Neural progenitor cell (in vitro differentiated cells): ENCODE results near the gene TNFRSF21. TPM values are rescaled to one million over a fixed set of nuclear protein-coding genes. Genes with fewer than 3 reads are reported as not detected.
A peak's percentile ranks its signal among the peaks of the same experiment; 100 is the strongest.

Source experiments
- DNase-seq: peaks from one replicate; pipeline ENCODE4 v3.0.0-alpha.2; 2016; ENCODE audit warnings: low spot score
- H2AFZ ChIP-seq: fragments of 200-600 bp; sonication (generic); replicated peaks from 2 replicates; pipeline ENCODE4 v1.6.1; 2016; ENCODE audit warnings: antibody characterized with exemption
- H3F3A ChIP-seq: fragments of 200-600 bp; sonication (generic); 2 replicates; pipeline ENCODE4 v1.6.1; 2016; ENCODE audit warnings: antibody characterized with exemption, low read depth
- H3K27ac ChIP-seq: fragments of 200-600 bp; sonication (generic); 2 replicates; pipeline ENCODE4 v1.5.1; 2016; ENCODE audit warnings: mild to moderate bottlenecking
- H3K27me3 ChIP-seq: fragments of 200-600 bp; sonication (generic); 2 replicates; pipeline ENCODE4 v1.6.1; 2016; ENCODE audit warnings: mild to moderate bottlenecking, moderate library complexity
- H3K36me3 ChIP-seq: fragments of 200-600 bp; sonication (generic); 2 replicates; pipeline ENCODE4 v1.5.1; 2016
- H3K4me1 ChIP-seq: fragments of 200-600 bp; sonication (generic); 2 replicates; pipeline ENCODE4 v1.6.1; 2016; ENCODE audit warnings: mixed run types
- H3K4me2 ChIP-seq: fragments of 200-600 bp; sonication (generic); 2 replicates; pipeline ENCODE4 v1.6.1; 2016
- H3K4me3 ChIP-seq: fragments of 200-600 bp; sonication (generic); 2 replicates; pipeline ENCODE4 v1.5.1; 2016
- H3K79me2 ChIP-seq: fragments of 200-600 bp; sonication (generic); 2 replicates; pipeline ENCODE4 v1.6.1; 2016; ENCODE audit warnings: low read depth
- H3K9ac ChIP-seq: fragments of 200-600 bp; sonication (generic); 2 replicates; pipeline ENCODE4 v1.6.1; 2016
- H3K9me3 ChIP-seq: fragments of 200-600 bp; sonication (generic); 2 replicates; pipeline ENCODE4 v1.5.1; 2016; ENCODE audit warnings: low read depth
- H4K20me1 ChIP-seq: fragments of 200-600 bp; sonication (generic); 2 replicates; pipeline ENCODE4 v1.6.1; 2016; ENCODE audit warnings: low read depth
- H3K27ac Mint-ChIP-seq: 3 replicates; pipeline ENCODE4 v1.8.0; 2021; ENCODE audit warnings: mixed read lengths
- H3K27me3 Mint-ChIP-seq: 2 replicates; pipeline ENCODE4 v1.8.0; 2022; ENCODE audit warnings: low read depth, mild to moderate bottlenecking, inconsistent platforms, moderate library complexity, mixed read lengths; ENCODE audit not compliant: insufficient read depth
- H3K36me3 Mint-ChIP-seq: 3 replicates; pipeline ENCODE4 v1.8.0; 2021; ENCODE audit warnings: mixed read lengths
- H3K4me1 Mint-ChIP-seq: 3 replicates; pipeline ENCODE4 v1.8.0; 2021; ENCODE audit warnings: mixed read lengths
- H3K4me3 Mint-ChIP-seq: 3 replicates; pipeline ENCODE4 v1.8.0; 2021; ENCODE audit warnings: mild to moderate bottlenecking, moderate library complexity, mixed read lengths
- H3K9me3 Mint-ChIP-seq: 3 replicates; pipeline ENCODE4 v1.8.0; 2020; ENCODE audit warnings: mixed read lengths
- CTCF ChIP-seq: fragments of 200-600 bp; sonication (generic); IDR thresholded peaks from 2 replicates; pipeline ENCODE4 v1.5.1; 2017; ENCODE audit warnings: antibody characterized with exemption, mild to moderate bottlenecking
- EZH2 ChIP-seq: fragments of 200-600 bp; sonication (generic); IDR thresholded peaks from 2 replicates; pipeline ENCODE4 v1.6.1; 2017; ENCODE audit warnings: antibody characterized with exemption, mild to moderate bottlenecking, moderate library complexity
- EZH2phosphoT487 ChIP-seq: fragments of 200-600 bp; sonication (generic); IDR thresholded peaks from 2 replicates; pipeline ENCODE4 v1.6.1; 2017; ENCODE audit warnings: antibody characterized with exemption
- total RNA-seq: library from RNA; depleted of rRNA; stranded (reverse); fragments of >200 nt; gene quantifications from 2 replicates; pipeline ENCODE4 v1.2.3, GENCODE V29; 2015; ENCODE audit warnings: low replicate concordance

Gene TNFRSF21
- total RNA-seq, 1 donor from 2014 or later, result 16.9 TPM

DNA sequence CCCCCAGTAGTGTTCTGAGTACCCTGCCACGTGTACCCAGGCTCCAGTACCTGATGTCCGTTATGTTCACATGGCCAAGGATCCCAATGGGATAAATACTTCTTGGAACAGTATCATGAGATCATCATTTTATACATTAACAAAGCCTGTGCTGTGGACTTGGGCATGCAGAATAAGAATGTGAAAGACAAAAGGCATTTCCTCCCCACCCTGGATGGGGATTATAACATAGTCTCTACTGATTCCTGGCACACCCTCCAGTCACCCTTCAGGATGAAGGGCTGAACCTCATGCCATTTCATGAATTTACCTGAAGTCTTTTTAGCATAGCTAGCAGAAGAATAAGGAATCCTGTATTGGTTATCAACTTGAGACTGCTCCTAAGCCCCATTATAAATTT, 2.8 kb downstream of the TNFRSF21 start:
- Histone ChIP-seq H3K4me3 (no peak overlapping the region), H3K27ac (no peak overlapping the region), H3F3A (no peaks in the 10 kb centered on the region), H4K20me1 (peaks cover 26% of the 10 kb centered on the region), H3K79me2 (peaks cover 73% of the 10 kb centered on the region), H3K9ac (no peak overlapping the region), H3K27me3 (no peaks in the 10 kb centered on the region), H3K36me3 (no peaks in the 10 kb centered on the region), H3K4me1 (peaks cover 6% of the 10 kb centered on the region), H3K9me3 (no peaks in the 10 kb centered on the region), H3K4me2 (peak overlapping the region; percentile 21), H2AFZ (no peak overlapping the region)
- no peak overlapping the region for H3K27ac Mint-ChIP-seq
- H3K27me3 Mint-ChIP-seq, result no peaks in the 10 kb centered on the region
- peaks cover 4% of the 10 kb centered on the region for H3K36me3 Mint-ChIP-seq
- peaks cover 11% of the 10 kb centered on the region for H3K4me1 Mint-ChIP-seq
- DNase-seq, result no peak
- TF ChIP-seq EZH2, result no peak
- no peak for TF ChIP-seq CTCF
- TF ChIP-seq EZH2phosphoT487, result no peak
- no peak overlapping the region for H3K4me3 Mint-ChIP-seq
- no peaks in the 10 kb centered on the region for H3K9me3 Mint-ChIP-seq

- Histone ChIP-seq H3K9me3 (no peaks in the 10 kb centered on the region), H3F3A (no peaks in the 10 kb centered on the region), H3K79me2 (peaks cover 100% of the 10 kb centered on the region), H2AFZ (no peak overlapping the region), H3K4me2 (no peak overlapping the region), H3K36me3 (no peaks in the 10 kb centered on the region), H3K9ac (no peak overlapping the region), H3K27ac (no peak overlapping the region), H3K27me3 (no peaks in the 10 kb centered on the region), H4K20me1 (peaks cover 26% of the 10 kb centered on the region), H3K4me3 (no peak overlapping the region), H3K4me1 (peaks cover 12% of the 10 kb centered on the region)
- Mint-ChIP-seq H3K36me3 (peaks cover 4% of the 10 kb centered on the region), H3K9me3 (no peaks in the 10 kb centered on the region), H3K27ac (no peak overlapping the region), H3K4me1 (peaks cover 11% of the 10 kb centered on the region), H3K27me3 (no peaks in the 10 kb centered on the region), H3K4me3 (no peak overlapping the region)
- TF ChIP-seq EZH2phosphoT487, result no peak
- TF ChIP-seq EZH2, result no peak
- no peak for TF ChIP-seq CTCF
- no peak for DNase-seq
Measured at GRCh38 chr6:47303861-47304260, 5.8 kb downstream of the TNFRSF21 start.

DNA sequence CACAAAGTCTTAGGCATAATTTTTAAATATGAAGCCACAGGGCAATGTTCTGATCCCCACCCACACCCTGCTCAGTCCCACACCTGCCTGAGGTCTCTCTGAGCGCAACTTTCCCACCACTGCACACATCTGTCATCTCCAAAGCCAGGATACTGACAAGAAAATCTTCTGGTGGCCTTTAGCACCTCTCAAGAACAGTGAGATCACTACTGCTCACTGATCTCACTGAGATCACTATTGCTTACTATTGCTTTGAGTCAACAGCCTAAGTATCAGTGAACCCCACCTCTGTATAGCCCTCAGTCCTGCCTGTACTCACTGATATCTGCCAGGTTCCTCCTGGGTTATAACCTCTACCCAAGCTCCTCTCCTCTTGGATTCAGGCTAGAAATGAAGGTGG, 6.4 kb downstream of the TNFRSF21 start:
- Mint-ChIP-seq H3K27ac (peak overlapping the region; percentile 43), H3K4me3 (no peak overlapping the region), H3K4me1 (peaks cover 10% of the 10 kb centered on the region), H3K36me3 (peaks cover 4% of the 10 kb centered on the region), H3K27me3 (no peaks in the 10 kb centered on the region), H3K9me3 (no peaks in the 10 kb centered on the region)
- H3K79me2 ChIP-seq, result peaks cover 100% of the 10 kb centered on the region
- H3F3A ChIP-seq, result no peaks in the 10 kb centered on the region
- no peaks in the 10 kb centered on the region for H3K27me3 ChIP-seq
- no peak overlapping the region for H3K4me2 ChIP-seq
- TF ChIP-seq EZH2 (no peak), CTCF (no peak), EZH2phosphoT487 (no peak)
- no peak overlapping the region for H3K9ac ChIP-seq
- H3K9me3 ChIP-seq, result no peaks in the 10 kb centered on the region
- no peak overlapping the region for H2AFZ ChIP-seq
- DNase-seq, result no peak
- peaks cover 26% of the 10 kb centered on the region for H4K20me1 ChIP-seq
- no peaks in the 10 kb centered on the region for H3K36me3 ChIP-seq
- peaks cover 12% of the 10 kb centered on the region for H3K4me1 ChIP-seq
- no peak overlapping the region for H3K27ac ChIP-seq
- no peak overlapping the region for H3K4me3 ChIP-seq
